HepG2 (cell line): ENCODE data around the gene ZFAND6.
"Not testable (repeated sequence)": the region's sequence is repeated elsewhere in the genome, so short reads cannot be mapped to it uniquely, and the experiment has no call there.

Experiments used
- ASH2L ChIP-seq: fragments of 300-600, 200-600 bp; sonication (generic); IDR thresholded peaks from 2 replicates; pipeline ENCODE4 v1.7.0; 2017; ENCODE audit warnings: low read depth, mild to moderate bottlenecking, moderate library complexity, mixed read lengths, low read length; ENCODE audit not compliant: insufficient read length
- FOSL1 ChIP-seq: sonication (generic); formaldehyde crosslinking; IDR thresholded peaks from 2 replicates; pipeline ENCODE4 v1.9.0; 2021; ENCODE audit warnings: missing genetic modification reagents, borderline replicate concordance
- HOXA3 ChIP-seq: sonication (generic); formaldehyde crosslinking; IDR thresholded peaks from 2 replicates; pipeline ENCODE4 v1.5.0; 2020; ENCODE audit warnings: missing genetic modification reagents
- POLR2A ChIP-seq, 2 experiments: IDR thresholded peaks; 2 replicates each; pipeline ENCODE4 v1.6.1; 2011; ENCODE audit warnings: low read depth in 2 of 2, low read length in 2 of 2, mild to moderate bottlenecking in 1 of 2, moderate library complexity in 1 of 2; ENCODE audit not compliant: insufficient read depth in 1 of 2
- RBAK ChIP-seq: sonication (generic); formaldehyde crosslinking; IDR thresholded peaks from 2 replicates; pipeline ENCODE4 v1.5.1; 2020; ENCODE audit warnings: mild to moderate bottlenecking, missing genetic modification reagents
- TAF15 ChIP-seq: fragments of 200-400 bp; formaldehyde crosslinking; IDR thresholded peaks from one replicate; pipeline ENCODE4 v1.6.1; 2018; ENCODE audit warnings: mild to moderate bottlenecking, low read depth, low read length; ENCODE audit not compliant: poor library complexity, severe bottlenecking
- ZBTB33 ChIP-seq: sonication (generic); formaldehyde crosslinking; IDR thresholded peaks from 2 replicates; pipeline ENCODE4 v1.4.0; 2020; ENCODE audit warnings: missing genetic modification reagents

DNA sequence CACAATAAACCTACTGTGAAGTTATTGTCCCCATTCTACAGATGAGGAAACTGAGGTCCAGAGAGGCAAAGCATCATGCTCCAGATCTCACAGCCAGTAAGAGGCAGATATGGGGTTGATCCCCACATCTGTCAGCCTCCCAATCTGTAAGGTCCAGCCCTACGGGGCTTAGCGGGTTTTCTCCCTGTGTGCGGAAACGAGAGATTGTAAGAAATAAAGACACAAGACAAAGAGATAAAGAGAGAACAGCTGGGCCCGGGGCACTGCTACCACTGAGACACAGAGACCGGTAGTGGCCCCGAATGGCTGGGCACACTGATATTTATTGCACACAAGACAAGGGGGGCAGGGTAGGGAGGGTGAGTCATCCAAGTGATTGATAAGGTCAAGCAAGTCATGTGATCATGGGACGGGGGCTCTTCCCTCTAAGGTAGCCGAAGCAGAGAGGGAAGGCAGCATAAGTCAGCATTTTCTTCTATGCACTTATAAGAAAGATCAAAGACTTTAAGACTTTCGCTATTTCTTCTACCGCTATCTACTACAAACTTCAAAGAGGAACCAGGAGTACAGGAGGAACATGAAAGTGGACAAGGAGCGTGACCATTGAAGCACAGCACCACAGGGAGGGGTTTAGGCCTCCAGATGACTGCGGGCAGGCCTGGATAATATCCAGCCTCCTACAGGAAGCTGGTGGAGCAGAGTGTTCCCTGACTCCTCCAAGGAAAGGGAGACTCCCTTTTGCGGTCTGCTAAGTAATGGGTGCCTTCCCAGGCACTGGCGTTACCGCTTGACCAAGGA, 96.1 kb downstream of the ZFAND6 start:
- TF ChIP-seq ZBTB33 (CRISPR knock-in tag) = 0 out of 2 replicates have a peak, but pooled peaks have one; percentile 12
- TF ChIP-seq TAF15; FOSL1 (CRISPR knock-in tag); POLR2A (IDR thresholded peaks at IDR 0.05; ENCODE audit: insufficient read depth in 1 of 2, low read depth in 2 of 2, low read length in 2 of 2); RBAK; HOXA3 (CRISPR knock-in tag); ASH2L: not testable (repeated sequence)
